ENCODE measurements around the gene SERPINB2. TPM values are rescaled to one million over a fixed set of nuclear protein-coding genes. Genes with fewer than 3 reads are reported as not detected.
"Not testable (repeated sequence)": the region's sequence is repeated elsewhere in the genome, so short reads cannot be mapped to it uniquely, and the experiment has no call there.

The SERPINB2 gene
- total RNA-seq, 1 donor from 2014 or later, result 4.1 TPM

GRCh38 chr18:63924551-63924950 lies 37.0 kb downstream of the SERPINB2 start:
- no peak overlapping the region for H3K4me3 ChIP-seq (ENCODE audit: low read depth, low read length)
- no peaks in the 10 kb centered on the region for H3K27me3 ChIP-seq (ENCODE audit: control insufficient read depth, insufficient read depth, low read length)
- DNase-seq (ENCODE audit: low read depth), result no peak
- TF ChIP-seq CTCF (IDR thresholded peaks at IDR 0.05; ENCODE audit: insufficient read depth, low read length, poor library complexity, severe bottlenecking), result no peak
- H3K36me3 ChIP-seq (ENCODE audit: control insufficient read depth, insufficient read depth, low read length), result no peaks in the 10 kb centered on the region

GRCh38 chr18:63928331-63928730 lies 40.8 kb downstream of the SERPINB2 start:
- H3K27me3 ChIP-seq (ENCODE audit: control insufficient read depth, insufficient read depth, low read length), result no peaks in the 10 kb centered on the region
- H3K4me3 ChIP-seq (ENCODE audit: low read depth, low read length), result no peak overlapping the region
- no peak for TF ChIP-seq CTCF (IDR thresholded peaks at IDR 0.05; ENCODE audit: insufficient read depth, low read length, poor library complexity, severe bottlenecking)
- no peaks in the 10 kb centered on the region for H3K36me3 ChIP-seq (ENCODE audit: control insufficient read depth, insufficient read depth, low read length)
- DNase-seq (ENCODE audit: low read depth), result no peak

- H3K36me3 ChIP-seq (ENCODE audit: control insufficient read depth, insufficient read depth, low read length); H3K27me3 ChIP-seq (ENCODE audit: control insufficient read depth, insufficient read depth, low read length); DNase-seq (ENCODE audit: low read depth); H3K4me3 ChIP-seq (ENCODE audit: low read depth, low read length): not testable (repeated sequence)
These were observed 41.9 kb downstream of the SERPINB2 start for GRCh38 chr18:63929369-63929768.

- H3K36me3 ChIP-seq (ENCODE audit: control insufficient read depth, insufficient read depth, low read length), result no peaks in the 10 kb centered on the region
- no peaks in the 10 kb centered on the region for H3K27me3 ChIP-seq (ENCODE audit: control insufficient read depth, insufficient read depth, low read length)
- no peak for TF ChIP-seq CTCF (IDR thresholded peaks at IDR 0.05; ENCODE audit: insufficient read depth, low read length, poor library complexity, severe bottlenecking)
- no peak for DNase-seq (ENCODE audit: low read depth)
- no peak overlapping the region for H3K4me3 ChIP-seq (ENCODE audit: low read depth, low read length)
These were observed 43.4 kb downstream of the SERPINB2 start for GRCh38 chr18:63930773-63931354.

GRCh38 chr18:63936156-63936931 lies 48.8 kb downstream of the SERPINB2 start:
- peak; percentile 21 for DNase-seq (ENCODE audit: low read depth)
- Histone ChIP-seq H3K36me3 (ENCODE audit: control insufficient read depth, insufficient read depth, low read length) (no peaks in the 10 kb centered on the region), H3K27me3 (ENCODE audit: control insufficient read depth, insufficient read depth, low read length) (peaks cover 5% of the 10 kb centered on the region), H3K4me3 (ENCODE audit: low read depth, low read length) (peak overlapping the region; percentile 57)
- peak; percentile 64 for TF ChIP-seq CTCF (IDR thresholded peaks at IDR 0.05; ENCODE audit: insufficient read depth, low read length, poor library complexity, severe bottlenecking)

- Histone ChIP-seq H3K27me3 (ENCODE audit: control insufficient read depth, insufficient read depth, low read length) (peaks cover 5% of the 10 kb centered on the region), H3K4me3 (ENCODE audit: low read depth, low read length) (peak overlapping the region; percentile 57), H3K36me3 (ENCODE audit: control insufficient read depth, insufficient read depth, low read length) (no peaks in the 10 kb centered on the region)
- DNase-seq (ENCODE audit: low read depth), result no peak
- TF ChIP-seq CTCF (IDR thresholded peaks at IDR 0.05; ENCODE audit: insufficient read depth, low read length, poor library complexity, severe bottlenecking), result no peak
These were observed 49.5 kb downstream of the SERPINB2 start for GRCh38 chr18:63936932-63937393.

All from kidney epithelial cell (primary cell).